ENCODE measurements around the gene MAD1L1. TPM values are rescaled to one million over a fixed set of nuclear protein-coding genes. Genes with fewer than 3 reads are reported as not detected.
"Not testable (repeated sequence)": the region's sequence is repeated elsewhere in the genome, so short reads cannot be mapped to it uniquely, and the experiment has no call there.

Gene MAD1L1
- total RNA-seq, 2 donors from 2014 or later, result 59.1 to 61.4 TPM

- not testable (repeated sequence) for H3K4me1 Mint-ChIP-seq; H3K27ac ChIP-seq (ENCODE audit: low read depth, low read length); H3K4me3 ChIP-seq (ENCODE audit: low read length); H3K27ac Mint-ChIP-seq; H3K27me3 ChIP-seq (ENCODE audit: control insufficient read depth, insufficient read depth, low read length, poor library complexity, severe bottlenecking); H3K9ac ChIP-seq (ENCODE audit: extremely low read depth, low read length, poor library complexity, severe bottlenecking); H3K4me1 ChIP-seq (ENCODE audit: control insufficient read depth, insufficient read depth, low read length); H3K36me3 ChIP-seq (ENCODE audit: control insufficient read depth, insufficient read depth, low read length); H3K27me3 Mint-ChIP-seq (ENCODE audit: insufficient read depth); H3K9me3 ChIP-seq (ENCODE audit: control insufficient read depth, low read length)
- TF ChIP-seq CTCF (conservative IDR thresholded peaks at IDR 0.05), result peak; percentile 68
- H3K4me3 Mint-ChIP-seq, result peak overlapping the region; percentile 15
- DNase-seq, result peak; percentile 92
- H3K36me3 Mint-ChIP-seq (ENCODE audit: low read depth), result peaks cover 14% of the 10 kb centered on the region
- WGBS, 2 experiments (ENCODE audit: insufficient coverage in 1 of 2, insufficient read length in 1 of 2), result 68 to 74% methylated on average over 19 to 29 of the region's 29 CpGs
- H3K9me3 Mint-ChIP-seq, result peaks cover 13% of the 10 kb centered on the region
Observed at GRCh38 chr7:1875392-1876199, 357.1 kb downstream of the MAD1L1 start.

- H3K9me3 ChIP-seq (ENCODE audit: control insufficient read depth, low read length); H3K36me3 ChIP-seq (ENCODE audit: control insufficient read depth, insufficient read depth, low read length); H3K4me3 ChIP-seq (ENCODE audit: low read length); DNase-seq; H3K27me3 Mint-ChIP-seq (ENCODE audit: insufficient read depth); H3K27me3 ChIP-seq (ENCODE audit: control insufficient read depth, insufficient read depth, low read length, poor library complexity, severe bottlenecking); H3K9ac ChIP-seq (ENCODE audit: extremely low read depth, low read length, poor library complexity, severe bottlenecking); H3K4me1 ChIP-seq (ENCODE audit: control insufficient read depth, insufficient read depth, low read length); H3K4me1 Mint-ChIP-seq; H3K27ac ChIP-seq (ENCODE audit: low read depth, low read length): not testable (repeated sequence)
- Mint-ChIP-seq H3K4me3 (peak overlapping the region; percentile 15), H3K9me3 (peaks cover 13% of the 10 kb centered on the region), H3K36me3 (ENCODE audit: low read depth) (peaks cover 14% of the 10 kb centered on the region), H3K27ac (peak overlapping the region; percentile 52)
- WGBS, 2 experiments (ENCODE audit: insufficient coverage in 1 of 2, insufficient read length in 1 of 2), result 83 to 90% methylated on average over 4 to 16 of the region's 21 CpGs
Observed at GRCh38 chr7:1874590-1875391, 358.0 kb downstream of the MAD1L1 start.

- no peak overlapping the region for H3K4me3 Mint-ChIP-seq
- no peaks in the 10 kb centered on the region for H3K9me3 ChIP-seq (ENCODE audit: control insufficient read depth, low read length)
- no peak for DNase-seq
- no peaks in the 10 kb centered on the region for H3K27me3 ChIP-seq (ENCODE audit: control insufficient read depth, insufficient read depth, low read length, poor library complexity, severe bottlenecking)
- WGBS, 2 experiments (ENCODE audit: insufficient coverage in 1 of 2, insufficient read length in 1 of 2), result 94 to 95% methylated on average over 29 to 38 of the region's 38 CpGs
- no peak overlapping the region for H3K9ac ChIP-seq (ENCODE audit: extremely low read depth, low read length, poor library complexity, severe bottlenecking)
- H3K27ac Mint-ChIP-seq, result no peak overlapping the region
- H3K36me3 Mint-ChIP-seq (ENCODE audit: low read depth), result peaks cover 10% of the 10 kb centered on the region
- H3K27ac ChIP-seq (ENCODE audit: low read depth, low read length), result no peak overlapping the region
- no peaks in the 10 kb centered on the region for H3K36me3 ChIP-seq (ENCODE audit: control insufficient read depth, insufficient read depth, low read length)
- no peaks in the 10 kb centered on the region for H3K4me1 ChIP-seq (ENCODE audit: control insufficient read depth, insufficient read depth, low read length)
- H3K4me3 ChIP-seq (ENCODE audit: low read length), result no peak overlapping the region
- no peak for TF ChIP-seq CTCF (conservative IDR thresholded peaks at IDR 0.05)
- no peaks in the 10 kb centered on the region for H3K27me3 Mint-ChIP-seq (ENCODE audit: insufficient read depth)
- no peaks in the 10 kb centered on the region for H3K4me1 Mint-ChIP-seq
- peaks cover 13% of the 10 kb centered on the region for H3K9me3 Mint-ChIP-seq
Observed at GRCh38 chr7:1873857-1874589, 358.7 kb downstream of the MAD1L1 start.

Data from endodermal cell (in vitro differentiated cells).